Limb (tissue), 2 donors: Measurements from ENCODE around the gene TTC12.
A peak's percentile ranks its signal among the peaks of the same experiment; 100 is the strongest.
"Not testable (repeated sequence)": the region's sequence is repeated elsewhere in the genome, so short reads cannot be mapped to it uniquely, and the experiment has no call there.

Source experiments
- DNase-seq, 2 donors: peaks; one replicate each; pipeline ENCODE4 v3.0.0-alpha.2; 2016; ENCODE audit errors: extremely low spot score in 2 of 2

The TTC12 gene

GRCh38 chr11:113283881-113284280, 30.5 kb upstream of the TTC12 start:
- no peak for DNase-seq

GRCh38 chr11:113286009-113286408, 28.4 kb upstream of the TTC12 start:
- DNase-seq = no peak

- DNase-seq = peak in 1 of 2 donors; percentile 43
Observed at GRCh38 chr11:113286509-113287497, 27.6 kb upstream of the TTC12 start.

- no peak for DNase-seq
Observed at GRCh38 chr11:113287801-113288200, 26.6 kb upstream of the TTC12 start.

GRCh38 chr11:113288286-113288863, 26.0 kb upstream of the TTC12 start:
- DNase-seq = no peak

DNA sequence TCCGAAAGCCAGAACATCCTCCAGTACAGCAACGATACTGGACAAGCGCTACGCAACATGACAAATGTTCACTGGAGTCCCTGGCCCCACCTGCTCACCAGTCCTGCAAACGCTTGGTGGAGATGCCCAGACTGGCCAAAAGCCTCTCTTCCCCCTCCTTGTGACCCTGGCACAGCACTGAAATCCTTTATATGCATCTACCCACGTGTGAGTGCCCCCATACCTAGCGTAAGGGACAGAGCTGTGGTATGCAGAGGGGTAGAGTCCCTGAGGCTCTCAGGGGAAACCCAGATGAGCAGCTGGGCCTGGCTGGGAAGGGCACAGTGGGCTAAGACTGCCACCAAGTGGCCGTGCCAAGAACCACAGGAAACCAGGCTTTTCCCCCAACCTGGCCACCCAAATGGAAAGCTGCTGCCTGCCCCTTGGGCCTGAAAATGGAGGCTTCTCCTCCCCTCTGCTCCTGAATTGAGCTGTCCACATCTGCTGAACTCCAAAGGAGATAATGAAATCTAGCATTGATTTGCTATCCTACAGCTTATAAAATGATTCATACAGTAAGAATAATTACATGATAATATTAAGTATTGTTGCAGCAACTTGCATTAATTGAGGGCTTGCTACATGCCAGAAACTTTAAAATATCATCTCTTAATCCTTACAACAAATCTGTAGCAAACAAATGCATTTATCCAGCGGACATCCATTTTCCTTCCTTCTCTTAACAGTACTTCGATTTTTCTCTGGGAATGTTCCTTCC, 24.8 kb upstream of the TTC12 start:
- DNase-seq = peak; percentile 58 to 80

- DNase-seq = no peak
Observed at GRCh38 chr11:113293936-113294335, 20.4 kb upstream of the TTC12 start.

DNA sequence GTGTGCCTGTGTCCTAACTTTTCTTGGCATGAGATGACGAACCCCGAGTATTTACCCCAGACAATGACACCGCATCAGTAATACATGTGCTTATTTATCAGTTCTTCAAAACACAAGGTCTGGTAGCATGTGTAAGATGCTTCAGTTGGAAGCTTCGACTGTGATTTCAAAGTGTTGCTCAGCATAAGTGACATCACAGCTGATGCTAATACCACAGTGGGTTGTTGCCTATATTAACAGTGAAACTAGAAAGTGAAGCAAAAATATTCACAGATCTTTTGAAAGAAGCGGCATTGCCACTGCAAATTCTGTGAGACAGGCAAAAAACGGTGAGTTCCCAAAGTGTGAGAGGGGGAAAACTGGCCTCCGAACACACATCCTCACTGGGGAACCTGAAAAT, 18.4 kb upstream of the TTC12 start:
- no peak for DNase-seq

DNA sequence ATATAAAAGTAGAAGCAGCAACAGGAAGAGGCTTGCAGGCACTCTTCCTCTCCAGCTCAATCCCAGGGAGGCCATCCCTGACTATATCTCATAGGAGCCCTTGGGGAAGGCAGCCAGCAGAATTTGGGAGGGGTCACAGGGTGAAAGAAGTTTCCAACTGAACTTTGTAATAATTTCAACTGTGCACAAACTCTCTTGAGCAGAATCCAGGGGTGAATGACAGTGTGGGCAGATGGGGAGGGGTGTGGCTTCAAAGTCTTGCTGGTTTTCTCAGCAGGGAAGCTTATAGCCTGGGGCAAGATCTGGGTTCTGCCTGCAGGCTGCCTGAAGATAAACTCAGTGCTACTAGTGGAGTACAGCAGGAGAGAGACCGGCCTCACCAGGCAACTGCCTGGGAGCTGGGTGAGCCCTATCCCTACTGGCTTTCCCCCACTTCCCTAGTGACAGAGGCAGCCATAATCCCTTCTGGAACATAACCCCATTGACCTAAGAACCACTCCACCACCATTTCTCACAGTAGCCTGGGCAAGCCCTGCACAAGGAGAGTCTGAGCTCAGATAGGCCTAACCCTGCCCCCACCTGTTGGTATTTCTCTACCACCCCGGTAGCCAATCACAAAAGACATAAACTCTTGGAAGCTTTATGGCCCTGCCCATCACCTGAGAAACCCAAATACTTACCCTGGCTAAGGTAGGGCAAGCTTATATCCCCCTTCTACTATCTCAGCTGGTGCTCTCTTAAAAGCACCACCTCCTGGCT, 17.8 kb upstream of the TTC12 start:
- no peak for DNase-seq

DNA sequence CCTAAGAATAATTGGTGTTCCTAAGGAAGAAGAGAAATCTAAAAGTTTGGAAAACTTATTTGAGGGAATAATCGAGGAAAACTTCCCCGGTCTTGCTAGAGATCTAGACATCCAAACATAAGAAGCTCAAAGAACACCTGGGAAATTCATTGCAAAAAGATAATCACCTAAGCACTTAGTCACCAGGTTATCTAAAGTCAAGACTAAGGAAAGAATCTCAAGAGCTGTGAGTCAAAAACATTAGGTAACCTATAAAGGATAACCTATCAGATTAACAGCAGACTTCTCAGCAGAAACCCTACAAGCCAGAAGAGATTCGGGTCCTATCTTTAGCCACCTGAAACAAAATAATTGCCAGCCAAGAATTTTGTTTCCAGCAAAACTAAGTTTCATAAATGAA, 15.9 kb upstream of the TTC12 start:
- DNase-seq = not testable (repeated sequence)

DNA sequence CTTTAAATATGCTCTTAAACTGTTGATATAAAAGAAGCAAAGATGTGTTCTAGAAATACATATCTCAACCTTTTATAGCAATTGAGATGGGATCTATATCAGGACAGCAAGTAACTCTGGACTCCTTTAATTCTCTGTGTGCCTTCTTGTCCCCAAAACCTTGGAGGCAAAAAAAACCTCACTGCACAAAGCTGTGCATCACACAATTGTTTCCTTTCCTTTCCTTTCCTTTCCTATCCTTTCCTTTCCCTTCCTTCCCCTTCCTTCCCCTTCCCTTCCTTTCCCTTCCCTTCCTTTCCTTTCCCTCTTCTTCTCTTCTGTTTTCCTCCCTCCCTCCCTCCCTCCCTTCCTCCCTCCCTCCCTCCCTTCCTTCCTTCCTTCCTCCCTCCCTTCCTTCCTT, 9.5 kb upstream of the TTC12 start:
- no peak for DNase-seq

DNA sequence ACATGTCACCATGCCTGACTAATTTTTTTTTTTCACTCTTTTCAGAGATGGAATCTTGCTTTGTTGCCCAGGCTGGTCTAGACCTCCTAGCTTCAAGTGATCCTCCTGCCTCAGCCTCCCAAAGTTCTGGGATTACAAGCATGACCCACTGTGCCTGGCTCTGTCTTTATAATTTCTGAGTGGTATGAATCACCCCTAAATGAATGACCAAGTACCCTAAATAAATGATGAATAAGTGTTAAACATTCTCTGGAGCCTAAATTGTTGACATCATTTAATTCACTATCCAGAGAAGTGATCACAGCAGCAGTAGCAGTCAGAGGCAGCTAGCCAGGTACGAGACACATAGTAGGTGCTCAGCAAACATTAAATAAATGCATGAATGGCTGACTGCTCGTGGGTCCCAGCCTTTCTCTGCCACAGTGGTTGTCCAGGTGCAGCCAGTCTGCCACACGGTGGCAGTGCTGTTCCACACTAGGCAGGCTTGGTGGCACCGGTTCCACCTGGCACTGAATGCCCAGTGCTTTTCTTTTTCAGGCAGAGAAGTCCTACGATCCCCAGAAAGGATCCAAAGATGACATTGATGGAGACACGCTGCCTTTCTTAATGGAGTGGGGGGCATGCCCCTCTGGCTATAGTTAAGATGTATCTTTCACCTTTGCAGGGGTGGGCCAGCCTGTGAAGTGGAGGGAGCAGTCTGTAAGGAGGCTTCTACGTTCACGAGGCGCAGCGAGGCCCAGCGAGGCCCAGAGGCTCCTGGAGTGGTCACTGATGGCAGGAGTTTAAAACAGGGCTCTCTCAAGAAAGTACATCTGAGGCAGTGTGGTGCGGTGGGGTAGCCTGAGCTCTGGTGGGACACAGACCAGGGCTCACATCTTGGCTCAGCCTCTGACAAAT, 8.7 kb upstream of the TTC12 start:
- peak; percentile 34 to 86 for DNase-seq

DNA sequence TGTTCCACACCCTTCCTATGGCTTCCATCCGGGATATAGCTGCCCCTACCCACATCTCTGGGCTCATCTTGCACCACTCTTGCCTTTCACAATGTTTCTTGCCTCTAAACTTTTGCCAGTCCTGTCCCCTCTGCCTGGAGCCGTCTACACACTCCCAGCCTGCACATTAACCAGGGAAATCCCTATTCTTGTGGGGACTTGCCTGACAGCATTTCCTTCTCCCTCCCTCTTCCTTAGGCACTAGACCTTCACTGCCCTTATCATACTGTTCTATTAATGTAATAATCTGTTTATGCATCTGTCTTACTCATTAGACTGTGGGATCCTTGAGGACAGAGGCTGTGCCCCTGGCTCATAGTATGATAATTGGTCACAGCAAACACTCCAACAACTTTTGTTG, 5.8 kb upstream of the TTC12 start:
- no peak for DNase-seq

DNA sequence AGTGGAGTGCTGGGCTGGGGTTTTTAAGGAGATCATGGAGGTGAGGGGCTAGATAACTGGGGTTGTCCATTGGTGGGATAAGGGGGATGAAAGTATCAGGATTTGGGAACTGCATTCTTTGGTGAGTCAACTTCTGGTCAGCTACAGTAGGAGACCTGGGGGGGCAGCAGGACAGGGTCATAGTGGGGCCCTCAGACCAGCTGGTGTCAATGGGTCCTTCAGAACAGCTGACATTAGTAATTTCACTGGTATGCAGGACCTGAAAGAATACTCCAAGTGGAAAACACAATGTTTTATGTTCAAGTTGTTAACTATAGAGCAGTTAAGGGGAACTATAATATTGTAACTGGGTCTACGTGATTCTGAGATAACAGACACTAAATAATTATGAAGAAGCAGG, 2.8 kb upstream of the TTC12 start:
- DNase-seq = no peak

GRCh38 chr11:113313601-113314000, 782 bp upstream of the TTC12 start:
- no peak for DNase-seq

DNA sequence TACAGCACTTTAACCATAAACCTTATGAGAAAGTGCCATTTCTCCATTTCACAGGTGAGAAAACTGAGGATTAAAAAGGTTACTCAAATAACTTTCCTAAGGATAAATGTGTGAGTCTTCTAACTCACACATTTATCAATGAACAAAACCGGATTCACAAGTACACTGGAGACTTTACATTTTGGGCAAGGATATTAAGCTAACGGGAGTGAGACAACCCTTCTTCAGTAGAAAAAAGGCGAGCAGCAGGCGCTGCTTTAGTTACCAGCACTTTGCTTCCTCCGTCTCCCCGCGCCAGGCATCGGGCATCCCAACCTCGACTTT, 356 bp upstream of the TTC12 start:
- DNase-seq = no peak

- DNase-seq = no peak
Observed at GRCh38 chr11:113315811-113316210, 1.4 kb downstream of the TTC12 start.

DNA sequence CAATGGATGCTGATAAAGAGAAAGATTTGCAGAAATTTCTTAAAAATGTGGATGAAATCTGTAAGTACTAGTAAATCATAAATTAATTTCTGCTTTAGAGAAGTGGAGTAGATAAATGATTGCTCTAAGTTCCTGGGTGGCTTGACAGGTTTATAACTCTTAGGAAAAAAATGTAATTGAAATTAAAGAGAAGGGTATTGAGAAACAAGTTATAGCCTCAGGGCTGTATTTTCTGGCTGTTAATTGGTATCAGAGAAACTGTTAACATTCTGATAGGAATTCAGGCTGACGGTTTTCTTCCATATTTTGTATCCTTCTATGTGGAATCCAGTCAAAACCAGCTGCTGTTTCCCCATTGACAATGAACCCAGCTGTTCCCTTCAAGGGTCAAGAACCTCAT, 1.9 kb downstream of the TTC12 start:
- no peak for DNase-seq

GRCh38 chr11:113317339-113317738, 3.0 kb downstream of the TTC12 start:
- no peak for DNase-seq

GRCh38 chr11:113319085-113319484, 4.7 kb downstream of the TTC12 start:
- no peak for DNase-seq

DNA sequence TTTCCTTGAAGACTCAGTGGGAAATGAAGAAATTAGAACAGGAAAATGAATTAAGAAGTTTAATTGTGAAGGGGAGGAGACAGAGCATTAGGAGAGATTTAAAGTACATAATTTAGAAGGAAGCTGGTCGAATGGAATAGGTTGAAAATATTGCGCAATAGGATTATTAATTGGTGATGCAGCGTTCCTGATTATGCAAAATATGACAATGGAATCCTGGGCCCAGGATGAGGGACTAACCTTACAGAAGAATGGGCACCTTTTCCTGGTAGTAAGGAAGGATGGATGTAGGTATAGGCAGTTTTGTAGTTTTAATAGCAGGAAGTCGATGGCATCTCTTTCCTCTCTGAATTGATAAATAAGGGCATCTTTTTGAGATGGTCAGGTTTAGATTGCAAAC, 7.8 kb downstream of the TTC12 start:
- DNase-seq = no peak
